GM23248 (cell line): Measurements from ENCODE around the gene SAXO1. TPM values are rescaled to one million over a fixed set of nuclear protein-coding genes. Genes with fewer than 3 reads are reported as not detected.

ENCODE experiments used
- DNase-seq: peaks from one replicate; pipeline ENCODE4 v3.0.0-alpha.2; 2015
- H2AFZ ChIP-seq: fragments of 200-600 bp; sonication (generic); 2 replicates; pipeline ENCODE4 v1.6.1; 2016; ENCODE audit warnings: antibody characterized with exemption
- H3F3A ChIP-seq: fragments of 200-600 bp; sonication (generic); 2 replicates; pipeline ENCODE4 v1.6.1; 2016; ENCODE audit warnings: mild to moderate bottlenecking, antibody characterized with exemption, mixed run types; ENCODE audit not compliant: insufficient read depth
- H3K27ac ChIP-seq: fragments of 200-600 bp; sonication (generic); 2 replicates; pipeline ENCODE4 v1.5.1; 2016; ENCODE audit warnings: mild to moderate bottlenecking
- H3K27me3 ChIP-seq: fragments of 200-600 bp; sonication (generic); replicated peaks from 2 replicates; pipeline ENCODE4 v1.6.1; 2016; ENCODE audit warnings: mild to moderate bottlenecking; ENCODE audit not compliant: insufficient read depth
- H3K36me3 ChIP-seq: fragments of 200-600 bp; sonication (generic); 2 replicates; pipeline ENCODE4 v1.6.1; 2016; ENCODE audit warnings: low read depth, mild to moderate bottlenecking
- H3K4me1 ChIP-seq: fragments of 200-600 bp; sonication (generic); 2 replicates; pipeline ENCODE4 v1.6.1; 2016; ENCODE audit warnings: mild to moderate bottlenecking; ENCODE audit not compliant: insufficient read depth
- H3K4me2 ChIP-seq: fragments of 200-600 bp; sonication (generic); one replicate; pipeline ENCODE4 v1.6.1; 2016; ENCODE audit warnings: mild to moderate bottlenecking; ENCODE audit not compliant: unreplicated experiment
- H3K4me3 ChIP-seq: fragments of 200-600 bp; sonication (generic); 2 replicates; pipeline ENCODE4 v1.5.1; 2016; ENCODE audit warnings: mild to moderate bottlenecking
- H3K79me2 ChIP-seq: fragments of 200-600 bp; sonication (generic); 2 replicates; pipeline ENCODE4 v1.6.1; 2016; ENCODE audit warnings: mild to moderate bottlenecking; ENCODE audit not compliant: insufficient read depth
- H3K9ac ChIP-seq: fragments of 200-600 bp; sonication (generic); 2 replicates; pipeline ENCODE4 v1.6.1; 2016; ENCODE audit warnings: mild to moderate bottlenecking
- H3K9me2 ChIP-seq: fragments of 200-600 bp; sonication (generic); 2 replicates; pipeline ENCODE4 v1.6.1; 2016; ENCODE audit warnings: mixed run types, mild to moderate bottlenecking, moderate library complexity; ENCODE audit not compliant: insufficient read depth
- H3K9me3 ChIP-seq: fragments of 200-600 bp; sonication (generic); one replicate; pipeline ENCODE4 v1.6.1; 2017; ENCODE audit warnings: low read depth
- H4K20me1 ChIP-seq: fragments of 200-600 bp; sonication (generic); 2 replicates; pipeline ENCODE4 v1.6.0; 2016; ENCODE audit not compliant: insufficient read depth
- EZH2 ChIP-seq: fragments of 200-600 bp; sonication (generic); IDR thresholded peaks from 2 replicates; pipeline ENCODE4 v1.6.1; 2018; ENCODE audit warnings: antibody characterized with exemption, mild to moderate bottlenecking; ENCODE audit not compliant: insufficient read depth, poor library complexity, severe bottlenecking
- EZH2phosphoT487 ChIP-seq: fragments of 200-600 bp; sonication (generic); IDR thresholded peaks from 2 replicates; pipeline ENCODE4 v1.6.1; 2018; ENCODE audit warnings: antibody characterized with exemption, moderate library complexity, mild to moderate bottlenecking, low read depth; ENCODE audit not compliant: insufficient read depth
- WGBS, 2 experiments: methylation state at CpG; one replicate each; pipeline ENCODE4 v1.1.6; 2015 to 2017; ENCODE audit warnings: low lambda C conversion rate in 2 of 2, low coverage in 1 of 2; ENCODE audit errors: missing lambda C conversion rate in 2 of 2; 5-methylcytosine and 5-hydroxymethylcytosine counted together
- in situ Hi-C: fragments of 300-500 bp; cut with MboI; formaldehyde crosslinking; loops from 2 replicates; pipeline ENCODE4 v1.15.0; 2020
- polyA plus RNA-seq: library from polyadenylated mRNA; unstranded; fragments of >200 nt; fragmentation: Nextera tagmentation; extraction: Ambion mirVana; gene quantifications from 2 replicates; pipeline ENCODE4 v1.2.1, GENCODE V29; 2016
- total RNA-seq: library from RNA; depleted of rRNA; stranded (reverse); fragments of >200 nt; shearing (Covaris generic); gene quantifications from 2 replicates; pipeline ENCODE4 v1.2.3, GENCODE V29; 2014

SAXO1 gene
- total and polyA plus RNA-seq, 2 experiments from 2014 or later, result 0.83 TPM; not detected in 1

DNA sequence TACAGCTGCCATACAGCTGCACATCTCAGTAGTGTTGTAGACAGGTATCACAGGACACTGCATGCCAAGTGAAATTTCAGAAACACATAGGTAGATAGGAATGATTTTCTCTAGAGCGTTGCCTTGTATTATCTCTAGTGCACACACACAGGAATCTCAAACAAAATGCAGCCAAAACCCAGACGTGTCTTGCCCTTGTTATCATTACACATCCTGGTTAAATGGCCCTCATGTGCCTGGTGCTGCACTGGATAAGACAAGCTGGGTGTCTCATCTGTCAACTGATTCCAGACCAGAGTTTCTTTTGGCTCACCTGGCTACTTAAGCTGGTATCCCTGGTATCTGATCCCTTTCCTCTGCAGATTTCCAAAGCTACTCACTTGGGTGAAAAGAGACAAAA, 59.7 kb downstream of the SAXO1 start:
- in situ Hi-C loops, result no loop called here
- H3F3A ChIP-seq, result peaks cover 16% of the 10 kb centered on the region
- 74 to 77% methylated on average over 2 of the region's 2 CpGs for WGBS, 2 experiments
- no peaks in the 10 kb centered on the region for H4K20me1 ChIP-seq
- H3K27ac ChIP-seq, result no peak overlapping the region
- no peak for DNase-seq
- peaks cover 10% of the 10 kb centered on the region for H3K4me1 ChIP-seq
- no peak overlapping the region for H3K4me2 ChIP-seq
- H3K9me2 ChIP-seq, result no peaks in the 10 kb centered on the region
- no peak overlapping the region for H2AFZ ChIP-seq
- H3K9ac ChIP-seq, result no peak overlapping the region
- no peaks in the 10 kb centered on the region for H3K36me3 ChIP-seq
- peaks cover 64% of the 10 kb centered on the region for H3K27me3 ChIP-seq
- H3K9me3 ChIP-seq, result no peaks in the 10 kb centered on the region
- no peak overlapping the region for H3K4me3 ChIP-seq
- H3K79me2 ChIP-seq, result no peaks in the 10 kb centered on the region
- TF ChIP-seq EZH2 (no peak), EZH2phosphoT487 (no peak)

DNA sequence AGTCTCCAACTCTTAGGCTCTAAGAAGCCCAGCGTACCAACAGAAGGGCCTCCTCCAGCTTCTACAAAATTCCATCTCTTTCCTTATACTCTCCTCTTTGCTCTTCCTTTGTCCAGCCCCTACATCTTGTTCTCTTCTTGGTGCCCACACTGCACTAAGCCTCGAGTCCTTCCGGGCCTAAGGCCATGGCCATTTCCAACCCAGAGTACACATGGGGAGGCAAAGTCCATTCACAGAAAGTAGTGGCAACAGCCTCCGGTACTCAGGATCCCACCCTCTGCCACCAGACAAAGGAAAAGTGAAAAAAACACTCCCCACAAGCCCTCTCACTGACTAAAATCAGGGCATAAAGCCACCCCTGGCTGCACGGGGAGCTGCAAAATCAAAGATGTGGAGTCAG, 60.3 kb downstream of the SAXO1 start:
- Histone ChIP-seq H3K4me1 (peaks cover 10% of the 10 kb centered on the region), H3K9me2 (no peaks in the 10 kb centered on the region), H3K4me2 (no peak overlapping the region), H2AFZ (no peak overlapping the region), H3K27me3 (peaks cover 69% of the 10 kb centered on the region), H3K9ac (no peak overlapping the region), H3K36me3 (no peaks in the 10 kb centered on the region), H3F3A (peaks cover 16% of the 10 kb centered on the region), H3K4me3 (no peak overlapping the region), H3K9me3 (no peaks in the 10 kb centered on the region), H4K20me1 (no peaks in the 10 kb centered on the region), H3K27ac (no peak overlapping the region), H3K79me2 (no peaks in the 10 kb centered on the region)
- in situ Hi-C loops, result no loop called here
- 74 to 77% methylated on average over 5 of the region's 5 CpGs for WGBS, 2 experiments
- DNase-seq, result no peak
- TF ChIP-seq EZH2phosphoT487 (no peak), EZH2 (no peak)

GRCh38 chr9:18971909-18972308, 61.1 kb downstream of the SAXO1 start:
- peaks cover 10% of the 10 kb centered on the region for H3F3A ChIP-seq
- H3K9me3 ChIP-seq, result no peaks in the 10 kb centered on the region
- H2AFZ ChIP-seq, result no peak overlapping the region
- in situ Hi-C loops, result no loop called here
- H3K4me3 ChIP-seq, result no peak overlapping the region
- H3K36me3 ChIP-seq, result no peaks in the 10 kb centered on the region
- TF ChIP-seq EZH2phosphoT487, result no peak
- no peak for TF ChIP-seq EZH2
- no peaks in the 10 kb centered on the region for H4K20me1 ChIP-seq
- 84 to 89% methylated on average over 1 of the region's 1 CpG for WGBS, 2 experiments
- peaks cover 3% of the 10 kb centered on the region; the same call in 1 of the 2 replicates for H3K4me1 ChIP-seq
- no peak for DNase-seq
- no peaks in the 10 kb centered on the region for H3K79me2 ChIP-seq
- H3K4me2 ChIP-seq, result no peak overlapping the region
- no peaks in the 10 kb centered on the region for H3K9me2 ChIP-seq
- peaks cover 69% of the 10 kb centered on the region for H3K27me3 ChIP-seq
- no peak overlapping the region for H3K9ac ChIP-seq
- no peak overlapping the region for H3K27ac ChIP-seq

- H3K27me3 ChIP-seq, result peaks cover 69% of the 10 kb centered on the region
- no peaks in the 10 kb centered on the region; the same call in 1 of the 2 replicates for H3K4me1 ChIP-seq
- H3F3A ChIP-seq, result peaks cover 5% of the 10 kb centered on the region; the same call in 1 of the 2 replicates
- WGBS, 2 experiments, result 67 to 70% methylated on average over 2 of the region's 2 CpGs
- H3K27ac ChIP-seq, result no peak overlapping the region
- no peaks in the 10 kb centered on the region for H3K79me2 ChIP-seq
- in situ Hi-C loops, result no loop called here
- TF ChIP-seq EZH2phosphoT487 (no peak), EZH2 (no peak)
- H3K9me3 ChIP-seq, result no peaks in the 10 kb centered on the region
- no peak overlapping the region for H3K9ac ChIP-seq
- H3K4me2 ChIP-seq, result no peak overlapping the region
- H3K36me3 ChIP-seq, result no peaks in the 10 kb centered on the region
- no peak overlapping the region for H3K4me3 ChIP-seq
- H2AFZ ChIP-seq, result no peak overlapping the region
- H3K9me2 ChIP-seq, result no peaks in the 10 kb centered on the region
- DNase-seq, result no peak
- no peaks in the 10 kb centered on the region for H4K20me1 ChIP-seq
Observed at GRCh38 chr9:18971404-18971803, 61.6 kb downstream of the SAXO1 start.

DNA sequence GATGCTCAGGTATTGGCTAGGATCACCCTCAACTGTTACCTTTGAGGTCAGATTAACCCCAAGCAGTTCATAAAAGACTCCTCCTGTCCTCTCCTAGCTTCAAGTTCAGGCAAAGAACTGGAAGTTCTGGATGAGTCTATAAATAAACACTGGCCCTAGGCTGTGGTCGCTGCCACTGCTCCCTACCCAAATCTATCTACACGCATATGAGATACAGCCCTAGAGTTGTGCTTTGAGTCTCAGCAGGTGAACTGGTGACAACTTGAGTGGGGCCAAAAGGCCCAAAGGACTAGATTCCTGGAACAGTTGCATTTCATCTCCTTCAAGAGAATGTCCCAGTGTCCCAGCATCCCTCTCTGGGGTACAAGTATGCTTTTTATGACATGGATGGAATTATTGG, 62.6 kb downstream of the SAXO1 start:
- Histone ChIP-seq H3K36me3 (no peaks in the 10 kb centered on the region), H2AFZ (no peak overlapping the region), H3K4me2 (no peak overlapping the region), H3F3A (no peaks in the 10 kb centered on the region), H3K27ac (no peak overlapping the region), H3K9me2 (no peaks in the 10 kb centered on the region), H3K9me3 (no peaks in the 10 kb centered on the region), H3K4me1 (no peaks in the 10 kb centered on the region), H3K27me3 (peaks cover 69% of the 10 kb centered on the region), H3K79me2 (no peaks in the 10 kb centered on the region), H4K20me1 (no peaks in the 10 kb centered on the region), H3K4me3 (no peak overlapping the region), H3K9ac (no peak overlapping the region)
- 79 to 94% methylated on average over 2 of the region's 2 CpGs for whole genome bisulfite sequencing, 2 experiments
- in situ Hi-C loops, result no loop called here
- no peak for DNase-seq
- TF ChIP-seq EZH2 (no peak), EZH2phosphoT487 (no peak)
